ENCODE measurements around the gene CLCN7.

CLCN7 gene

DNA sequence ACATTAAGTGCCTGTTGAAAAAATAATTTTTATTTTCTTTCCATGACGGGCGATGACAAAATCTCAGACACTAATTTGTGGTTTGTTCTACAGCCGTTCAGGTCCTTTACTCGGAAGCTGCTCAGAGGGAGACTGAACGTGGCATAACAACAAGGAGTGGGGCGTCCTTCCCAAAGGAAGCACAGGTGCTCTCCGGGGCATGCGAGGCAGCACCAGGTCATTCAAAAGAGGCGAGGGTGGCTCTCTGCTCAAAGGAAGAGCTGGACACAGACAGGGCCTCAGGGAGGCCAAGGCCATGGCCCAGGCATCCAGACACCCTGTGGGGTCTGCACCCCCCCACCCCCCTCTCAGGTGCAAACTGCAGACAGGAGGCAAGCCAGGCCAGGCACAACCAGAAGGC is 76.5 kb downstream of the CLCN7 start:
- no peak for DNase-seq

DNA sequence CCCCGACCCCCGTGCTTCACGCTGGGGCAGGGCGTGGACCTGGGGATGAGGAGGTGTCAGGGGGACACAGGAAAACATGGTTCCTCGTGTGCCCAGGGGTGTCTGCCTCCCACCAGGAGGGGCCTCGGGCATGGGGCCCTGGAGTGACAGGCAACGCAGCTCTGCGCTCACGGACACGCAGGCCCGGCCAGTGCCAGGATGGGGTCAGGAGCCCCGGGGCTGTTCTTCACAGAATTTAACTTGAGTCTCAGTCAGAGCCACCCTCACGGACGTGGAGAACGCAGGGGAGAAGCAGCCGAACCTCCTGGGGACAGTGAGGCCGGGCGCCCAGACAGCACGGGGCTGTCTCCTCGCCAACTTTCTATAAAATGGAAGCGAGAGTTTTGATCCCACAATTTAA is 77.0 kb downstream of the CLCN7 start:
- DNase-seq: no peak

DNA sequence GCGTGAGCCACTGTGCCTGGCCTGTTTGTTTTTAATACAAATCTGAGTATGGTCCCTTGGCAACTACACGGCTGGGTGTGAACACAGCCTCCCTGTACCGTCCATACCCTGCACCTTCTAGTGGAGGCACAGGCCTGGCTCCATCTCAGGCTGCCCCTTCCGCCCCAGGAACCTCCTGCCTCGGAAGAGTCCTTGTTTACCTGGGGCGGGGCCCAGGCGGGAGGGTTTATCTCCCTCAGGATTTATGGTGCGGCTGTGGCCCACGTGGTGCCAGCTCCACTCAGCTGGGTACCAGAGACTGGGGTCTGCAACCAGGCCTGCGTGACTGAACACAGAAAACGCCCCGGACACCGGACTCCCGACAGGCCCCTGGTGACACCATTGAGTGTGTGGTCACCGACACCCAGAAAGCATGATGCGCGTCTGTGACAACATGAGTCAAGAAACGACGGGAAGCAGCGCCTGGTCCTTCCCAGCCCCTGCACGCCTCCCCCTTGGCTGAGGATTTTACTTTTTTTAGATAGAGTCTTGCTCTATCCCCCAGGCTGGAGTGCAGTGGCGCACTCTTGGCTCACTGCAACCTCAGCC is 79.3 kb downstream of the CLCN7 start:
- DNase-seq: no peak
